Measurements from ENCODE around the gene CHI3L1.

DNA sequence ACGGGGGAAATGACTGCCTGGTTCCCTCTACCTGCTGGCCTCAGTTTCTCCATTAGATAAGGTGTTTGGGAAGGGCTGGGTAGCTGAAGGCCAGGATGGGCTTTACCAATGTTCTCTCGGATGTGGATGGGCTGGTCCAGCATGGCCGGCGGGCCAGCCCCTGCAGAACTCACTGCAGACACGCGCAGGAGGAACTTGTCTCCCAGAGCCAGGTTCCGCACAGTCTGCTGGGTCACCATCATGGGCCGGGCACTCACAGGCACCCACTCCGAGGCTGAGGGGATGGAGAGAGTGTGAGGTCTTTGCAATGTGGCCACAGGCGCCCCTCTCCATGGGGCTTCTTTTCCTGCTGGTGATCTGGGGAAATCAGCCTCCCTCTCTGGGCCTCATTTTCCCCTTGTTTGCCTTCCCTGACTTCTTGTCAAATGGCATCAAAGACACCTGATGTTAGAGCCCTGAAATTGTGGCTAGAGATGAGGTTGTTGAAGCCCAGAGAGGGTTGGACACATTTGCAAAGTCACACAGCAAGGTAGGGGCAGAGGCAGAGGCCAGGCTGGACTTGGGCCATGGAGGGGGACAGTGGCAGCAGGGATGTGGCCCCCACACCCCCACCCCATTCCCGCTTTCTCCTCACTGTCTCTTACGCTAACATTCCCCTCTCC lies 12.0 kb downstream of the CHI3L1 start:
- TF ChIP-seq POLR2A (IDR thresholded peaks at IDR 0.05): no peak
- TF ChIP-seq, protein P1, sequence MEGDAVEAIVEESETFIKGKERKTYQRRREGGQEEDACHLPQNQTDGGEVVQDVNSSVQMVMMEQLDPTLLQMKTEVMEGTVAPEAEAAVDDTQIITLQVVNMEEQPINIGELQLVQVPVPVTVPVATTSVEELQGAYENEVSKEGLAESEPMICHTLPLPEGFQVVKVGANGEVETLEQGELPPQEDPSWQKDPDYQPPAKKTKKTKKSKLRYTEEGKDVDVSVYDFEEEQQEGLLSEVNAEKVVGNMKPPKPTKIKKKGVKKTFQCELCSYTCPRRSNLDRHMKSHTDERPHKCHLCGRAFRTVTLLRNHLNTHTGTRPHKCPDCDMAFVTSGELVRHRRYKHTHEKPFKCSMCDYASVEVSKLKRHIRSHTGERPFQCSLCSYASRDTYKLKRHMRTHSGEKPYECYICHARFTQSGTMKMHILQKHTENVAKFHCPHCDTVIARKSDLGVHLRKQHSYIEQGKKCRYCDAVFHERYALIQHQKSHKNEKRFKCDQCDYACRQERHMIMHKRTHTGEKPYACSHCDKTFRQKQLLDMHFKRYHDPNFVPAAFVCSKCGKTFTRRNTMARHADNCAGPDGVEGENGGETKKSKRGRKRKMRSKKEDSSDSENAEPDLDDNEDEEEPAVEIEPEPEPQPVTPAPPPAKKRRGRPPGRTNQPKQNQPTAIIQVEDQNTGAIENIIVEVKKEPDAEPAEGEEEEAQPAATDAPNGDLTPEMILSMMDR (IDR thresholded peaks at IDR 0.05): no peak
